Measurements from ENCODE around the gene VAV1. TPM values are rescaled to one million over a fixed set of nuclear protein-coding genes. Genes with fewer than 3 reads are reported as not detected.

Gene VAV1
- total and polyA plus RNA-seq, 2 donors (not counting 3 experiments of a cell fraction or from before 2014, with no cell fraction given), result not detected

- H3K9me3 ChIP-seq (replicated peaks; ENCODE audit: control insufficient read depth, insufficient read depth, low read length), result no peaks in the 10 kb centered on the region
- no peak overlapping the region for H2AFZ ChIP-seq (ENCODE audit: low read depth, low read length)
- CTCF ChIA-PET, result no interaction called here
- FAIRE-seq (no peak), DNase-seq (ENCODE audit: low read depth, low spot score) (no peak)
- no peak overlapping the region for H3K4me2 ChIP-seq (ENCODE audit: insufficient read depth, low read length)
- no peak overlapping the region for H3K9ac ChIP-seq (replicated peaks; ENCODE audit: extremely low read depth, insufficient read depth, low read length)
- no peaks in the 10 kb centered on the region for H4K20me1 ChIP-seq (replicated peaks; ENCODE audit: control insufficient read depth, extremely low read depth, insufficient read depth, low read length)
- no peaks in the 10 kb centered on the region for H3K79me2 ChIP-seq (ENCODE audit: control insufficient read depth, insufficient read depth, low read length)
- POLR2A ChIA-PET, result no interaction called here
- H3K9me1 ChIP-seq (replicated peaks; ENCODE audit: control insufficient read depth, extremely low read depth, insufficient read depth, low read length), result no peaks in the 10 kb centered on the region
- intact Hi-C loops (cut with micrococcal nuclease), result no loop called here
- BruUV-seq (replicated peaks), result no TSS peak
- dilution Hi-C loops (cut with MboI; ENCODE audit: extremely low pct_ligation_motif_present, low sequenced_read_pairs), result no loop called here
- H3K36me3 ChIP-seq (ENCODE audit: control insufficient read depth in 2 of 2, extremely low read depth in 1 of 2, insufficient read depth in 2 of 2, low read length in 2 of 2), result no peaks in the 10 kb centered on the region
- H3K27me3 ChIP-seq (ENCODE audit: control insufficient read depth in 2 of 2, insufficient read depth in 2 of 2, low read length in 2 of 2), result no peaks in the 10 kb centered on the region
- H3K4me1 ChIP-seq (ENCODE audit: control insufficient read depth, extremely low read depth, insufficient read depth, low read length), result no peaks in the 10 kb centered on the region
- H3K4me3 ChIP-seq (replicated peaks in 1 of 3; ENCODE audit: insufficient read depth in 1 of 3, low read depth in 1 of 3, low read length in 3 of 3), result no peak overlapping the region
- no peak overlapping the region for H3K27ac ChIP-seq (ENCODE audit: insufficient read depth, low read depth, low read length)
- no peak for TF ChIP-seq MAX (IDR thresholded peaks at IDR 0.05; ENCODE audit: insufficient read depth, insufficient read length)
- no peak for TF ChIP-seq CTCF (IDR thresholded peaks at IDR 0.05; ENCODE audit: extremely low read depth in 1 of 2, insufficient read depth in 1 of 2, low read depth in 1 of 2, low read length in 2 of 2)
- no peak for TF ChIP-seq JUN (IDR thresholded peaks at IDR 0.05; ENCODE audit: borderline replicate concordance, insufficient read depth, insufficient read length, low read depth)
- TF ChIP-seq EZH2 (IDR thresholded peaks at IDR 0.05; ENCODE audit: borderline replicate concordance, low read depth, low read length, severe bottlenecking), result no peak
- TF ChIP-seq POLR2AphosphoS5 (IDR thresholded peaks at IDR 0.05; ENCODE audit: insufficient read depth, low read depth, low read length), result no peak
- no peak for TF ChIP-seq POLR2A (IDR thresholded peaks at IDR 0.05; ENCODE audit: low read depth, low read length)
- no peak for TF ChIP-seq FOS (IDR thresholded peaks at IDR 0.05; ENCODE audit: borderline replicate concordance, insufficient read depth, low read length)
- TF ChIP-seq GATA2 (IDR thresholded peaks at IDR 0.05; ENCODE audit: insufficient read depth, insufficient read length, low read depth, low read length), result no peak
- TF ChIP-seq MYC (IDR thresholded peaks at IDR 0.05; ENCODE audit: low read depth, low read length), result no peak
Measured at GRCh38 chr19:6853868-6854267, 81.4 kb downstream of the VAV1 start.
